SK-N-SH treated with all-trans-retinoic acid at 6 μM for 48 hours (cell line): ENCODE results near the gene PEX5.

Experiments used
- ARNTL ChIP-seq: fragments of 450-650 bp; formaldehyde crosslinking; IDR thresholded peaks from 2 replicates; pipeline ENCODE4 v1.5.0; 2020; ENCODE audit warnings: low read depth, mild to moderate bottlenecking, moderate library complexity, borderline replicate concordance
- BACH2 ChIP-seq: fragments of 250-450 bp; sonication (Bioruptor Pico); IDR thresholded peaks from 2 replicates; pipeline ENCODE4 v1.9.0; 2021; ENCODE audit warnings: mild to moderate bottlenecking, borderline replicate concordance
- CREB5 ChIP-seq: fragments of 250-450 bp; sonication (Bioruptor Pico); IDR thresholded peaks from 2 replicates; pipeline ENCODE4 v1.5.1; 2020; ENCODE audit warnings: low read depth, mild to moderate bottlenecking, moderate library complexity
- CSDC2 ChIP-seq: fragments of 250-450 bp; sonication (Bioruptor Pico); IDR thresholded peaks from 2 replicates; pipeline ENCODE4 v1.5.0; 2020; ENCODE audit warnings: mild to moderate bottlenecking, moderate library complexity
- ESRRG ChIP-seq: fragments of 250-450 bp; sonication (Bioruptor Pico); IDR thresholded peaks from 2 replicates; pipeline ENCODE4 v1.6.1; 2021; ENCODE audit warnings: mild to moderate bottlenecking
- PATZ1 ChIP-seq: fragments of 250-450 bp; sonication (Bioruptor Pico); IDR thresholded peaks from 2 replicates; pipeline ENCODE4 v1.8.0; 2020; ENCODE audit warnings: mild to moderate bottlenecking, moderate library complexity, borderline replicate concordance
- PPARA ChIP-seq: fragments of 250-450 bp; sonication (Bioruptor Pico); IDR thresholded peaks from 2 replicates; pipeline ENCODE4 v1.5.0; 2020; ENCODE audit warnings: mild to moderate bottlenecking, borderline replicate concordance
- RARB ChIP-seq: fragments of 250-450 bp; sonication (Bioruptor Pico); IDR thresholded peaks from 2 replicates; pipeline ENCODE4 v1.8.0; 2021; ENCODE audit warnings: mild to moderate bottlenecking, moderate library complexity
- SNAI2 ChIP-seq: fragments of 250-450 bp; sonication (Bioruptor Pico); IDR thresholded peaks from 2 replicates; pipeline ENCODE4 v1.5.0; 2020; ENCODE audit warnings: mild to moderate bottlenecking, moderate library complexity
- ZFP3 ChIP-seq: fragments of 250-450 bp; sonication (Bioruptor Pico); IDR thresholded peaks from 2 replicates; pipeline ENCODE4 v1.5.0; 2020; ENCODE audit warnings: mild to moderate bottlenecking, moderate library complexity
- ZNF565 ChIP-seq: fragments of 450-650 bp; formaldehyde crosslinking; conservative IDR thresholded peaks from 2 replicates; pipeline ENCODE4 v1.5.0; 2020; ENCODE audit warnings: low read depth, mild to moderate bottlenecking, moderate library complexity
- ZNF70 ChIP-seq: fragments of 450-650 bp; formaldehyde crosslinking; IDR thresholded peaks from 2 replicates; pipeline ENCODE4 v1.5.0; 2020; ENCODE audit warnings: mild to moderate bottlenecking, moderate library complexity
- TF ChIP-seq, protein P1 (sequence below): fragments of 250-450 bp; sonication (Bioruptor Pico); IDR thresholded peaks from 2 replicates; pipeline ENCODE4 v1.5.0; 2020; ENCODE audit warnings: mild to moderate bottlenecking, moderate library complexity
- TF ChIP-seq, protein P2 (sequence below): fragments of 250-450 bp; sonication (Bioruptor Pico); IDR thresholded peaks from 2 replicates; pipeline ENCODE4 v1.5.1; 2021; ENCODE audit warnings: mild to moderate bottlenecking, moderate library complexity

- TF ChIP-seq PATZ1 (CRISPR knock-in tag) (no peak), ZNF565 (no peak), ZFP3 (no peak), ARNTL (no peak), RARB (CRISPR knock-in tag) (no peak), CSDC2 (CRISPR knock-in tag) (no peak), CREB5 (CRISPR knock-in tag) (no peak), BACH2 (CRISPR knock-in tag) (no peak), PPARA (no peak), ZNF70 (CRISPR knock-in tag) (no peak), SNAI2 (no peak), ESRRG (no peak)
- TF ChIP-seq, protein P1, sequence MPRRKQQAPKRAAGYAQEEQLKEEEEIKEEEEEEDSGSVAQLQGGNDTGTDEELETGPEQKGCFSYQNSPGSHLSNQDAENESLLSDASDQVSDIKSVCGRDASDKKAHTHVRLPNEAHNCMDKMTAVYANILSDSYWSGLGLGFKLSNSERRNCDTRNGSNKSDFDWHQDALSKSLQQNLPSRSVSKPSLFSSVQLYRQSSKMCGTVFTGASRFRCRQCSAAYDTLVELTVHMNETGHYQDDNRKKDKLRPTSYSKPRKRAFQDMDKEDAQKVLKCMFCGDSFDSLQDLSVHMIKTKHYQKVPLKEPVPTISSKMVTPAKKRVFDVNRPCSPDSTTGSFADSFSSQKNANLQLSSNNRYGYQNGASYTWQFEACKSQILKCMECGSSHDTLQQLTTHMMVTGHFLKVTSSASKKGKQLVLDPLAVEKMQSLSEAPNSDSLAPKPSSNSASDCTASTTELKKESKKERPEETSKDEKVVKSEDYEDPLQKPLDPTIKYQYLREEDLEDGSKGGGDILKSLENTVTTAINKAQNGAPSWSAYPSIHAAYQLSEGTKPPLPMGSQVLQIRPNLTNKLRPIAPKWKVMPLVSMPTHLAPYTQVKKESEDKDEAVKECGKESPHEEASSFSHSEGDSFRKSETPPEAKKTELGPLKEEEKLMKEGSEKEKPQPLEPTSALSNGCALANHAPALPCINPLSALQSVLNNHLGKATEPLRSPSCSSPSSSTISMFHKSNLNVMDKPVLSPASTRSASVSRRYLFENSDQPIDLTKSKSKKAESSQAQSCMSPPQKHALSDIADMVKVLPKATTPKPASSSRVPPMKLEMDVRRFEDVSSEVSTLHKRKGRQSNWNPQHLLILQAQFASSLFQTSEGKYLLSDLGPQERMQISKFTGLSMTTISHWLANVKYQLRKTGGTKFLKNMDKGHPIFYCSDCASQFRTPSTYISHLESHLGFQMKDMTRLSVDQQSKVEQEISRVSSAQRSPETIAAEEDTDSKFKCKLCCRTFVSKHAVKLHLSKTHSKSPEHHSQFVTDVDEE (CRISPR knock-in tag), result no peak
- TF ChIP-seq, protein P2, sequence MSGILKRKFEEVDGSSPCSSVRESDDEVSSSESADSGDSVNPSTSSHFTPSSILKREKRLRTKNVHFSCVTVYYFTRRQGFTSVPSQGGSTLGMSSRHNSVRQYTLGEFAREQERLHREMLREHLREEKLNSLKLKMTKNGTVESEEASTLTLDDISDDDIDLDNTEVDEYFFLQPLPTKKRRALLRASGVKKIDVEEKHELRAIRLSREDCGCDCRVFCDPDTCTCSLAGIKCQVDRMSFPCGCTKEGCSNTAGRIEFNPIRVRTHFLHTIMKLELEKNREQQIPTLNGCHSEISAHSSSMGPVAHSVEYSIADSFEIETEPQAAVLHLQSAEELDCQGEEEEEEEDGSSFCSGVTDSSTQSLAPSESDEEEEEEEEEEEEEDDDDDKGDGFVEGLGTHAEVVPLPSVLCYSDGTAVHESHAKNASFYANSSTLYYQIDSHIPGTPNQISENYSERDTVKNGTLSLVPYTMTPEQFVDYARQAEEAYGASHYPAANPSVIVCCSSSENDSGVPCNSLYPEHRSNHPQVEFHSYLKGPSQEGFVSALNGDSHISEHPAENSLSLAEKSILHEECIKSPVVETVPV (CRISPR knock-in tag), result no peak
These were observed 706 bp upstream of the PEX5 start for GRCh38 chr12:7188562-7189397.
